Erythroblast (primary cell): Measurements from ENCODE around the gene CHAC1.

ENCODE experiments used
- GATA1 ChIP-seq: IDR thresholded peaks from 2 replicates; pipeline ENCODE4 v1.6.1; 2011; ENCODE audit warnings: low read depth, mild to moderate bottlenecking, control low read depth, low read length, moderate library complexity
- POLR2A ChIP-seq: IDR thresholded peaks from 2 replicates; pipeline ENCODE4 v1.6.1; 2011; ENCODE audit warnings: mild to moderate bottlenecking, low read length

DNA sequence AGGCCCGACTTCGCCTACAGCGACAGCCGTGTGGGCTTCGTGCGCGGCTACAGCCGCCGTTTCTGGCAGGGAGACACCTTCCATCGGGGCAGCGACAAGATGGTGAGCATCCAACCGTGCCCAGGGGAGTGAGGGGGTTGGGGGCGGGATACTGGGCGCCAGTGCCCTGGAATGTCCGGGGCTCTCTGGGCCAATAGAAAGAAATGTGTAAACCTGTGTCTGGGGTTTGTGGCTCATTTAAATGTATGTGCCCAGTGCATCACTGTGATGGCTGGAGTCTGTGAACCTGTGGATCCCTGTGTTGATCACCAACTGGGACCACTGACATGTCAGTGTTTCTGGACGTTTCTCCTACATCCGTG, 423 bp downstream of the CHAC1 start:
- no peak for TF ChIP-seq POLR2A
- no peak for TF ChIP-seq GATA1
